HepG2 (cell line): ENCODE results near the gene KLHL3. TPM values are rescaled to one million over a fixed set of nuclear protein-coding genes. Genes with fewer than 3 reads are reported as not detected.

Experiments used
- AKAP8 ChIP-seq: sonication (generic); formaldehyde crosslinking; IDR thresholded peaks from 2 replicates; pipeline ENCODE4 v1.5.1; 2020; ENCODE audit warnings: mild to moderate bottlenecking, missing genetic modification reagents
- DRAP1 ChIP-seq: IDR thresholded peaks from 2 replicates; pipeline ENCODE4 v1.6.1; 2016; ENCODE audit warnings: missing genetic modification reagents, missing compliant biosample characterization
- ELF3 ChIP-seq: IDR thresholded peaks from 2 replicates; pipeline ENCODE4 v1.6.1; 2016; ENCODE audit warnings: missing genetic modification reagents, missing compliant biosample characterization
- ETS1 ChIP-seq: sonication (generic); formaldehyde crosslinking; IDR thresholded peaks from 2 replicates; pipeline ENCODE4 v1.4.0; 2020; ENCODE audit warnings: missing genetic modification reagents
- FOXA1 ChIP-seq, 2 experiments: fragments of 450-650 bp in 1 of 2; sonication (generic) in 1 of 2; formaldehyde crosslinking in 1 of 2; IDR thresholded peaks; 2 replicates each; pipeline versions ENCODE4 v1.4.0 to v1.6.1; 2016 to 2020; ENCODE audit warnings: missing genetic modification reagents in 1 of 2
- KMT2A ChIP-seq: sonication (generic); formaldehyde crosslinking; IDR thresholded peaks from 2 replicates; pipeline ENCODE4 v1.4.0; 2020; ENCODE audit warnings: missing genetic modification reagents
- MAFF ChIP-seq: IDR thresholded peaks from 2 replicates; pipeline ENCODE4 v1.6.1; 2011; ENCODE audit warnings: low read depth, low read length, improper control_type of control experiment
- MIER3 ChIP-seq: IDR thresholded peaks from 2 replicates; pipeline ENCODE4 v1.6.1; 2016; ENCODE audit warnings: missing compliant biosample characterization, borderline replicate concordance
- NFAT5 ChIP-seq: sonication (generic); formaldehyde crosslinking; IDR thresholded peaks from 2 replicates; pipeline ENCODE4 v1.4.0; 2020; ENCODE audit warnings: missing genetic modification reagents
- PLSCR1 ChIP-seq: sonication (generic); formaldehyde crosslinking; IDR thresholded peaks from 2 replicates; pipeline ENCODE4 v1.5.0; 2020; ENCODE audit warnings: missing genetic modification reagents, mild to moderate bottlenecking, borderline replicate concordance
- SCMH1 ChIP-seq: sonication (generic); formaldehyde crosslinking; IDR thresholded peaks from 2 replicates; pipeline ENCODE4 v1.9.0; 2021; ENCODE audit warnings: missing genetic modification reagents, mild to moderate bottlenecking, borderline replicate concordance
- SMYD3 ChIP-seq: sonication (generic); formaldehyde crosslinking; IDR thresholded peaks from 2 replicates; pipeline ENCODE4 v1.8.1; 2023; ENCODE audit warnings: mild to moderate bottlenecking, missing genetic modification reagents
- SP2 ChIP-seq: sonication (generic); formaldehyde crosslinking; IDR thresholded peaks from 2 replicates; pipeline ENCODE4 v1.5.1; 2020; ENCODE audit warnings: mild to moderate bottlenecking, missing genetic modification reagents
- ZNF275 ChIP-seq: sonication (generic); formaldehyde crosslinking; IDR thresholded peaks from 2 replicates; pipeline ENCODE4 v1.8.0; 2022; ENCODE audit warnings: missing genetic modification reagents, mild to moderate bottlenecking, inconsistent platforms, borderline replicate concordance
- ZNF282 ChIP-seq: fragments of 450-650 bp; IDR thresholded peaks from 2 replicates; pipeline ENCODE4 v1.6.1; 2018; ENCODE audit not compliant: partially characterized antibody
- ZNF788 ChIP-seq: sonication (generic); formaldehyde crosslinking; IDR thresholded peaks from 2 replicates; pipeline ENCODE4 v1.5.0; 2020; ENCODE audit warnings: mild to moderate bottlenecking, missing genetic modification reagents, borderline replicate concordance
- polyA plus RNA-seq, 8 experiments: library from polyadenylated mRNA; depleted of rRNA in 3 of 8; stranded (reverse) in 7 of 8; unstranded in 1 of 8; fragments of >200 nt; fragmentation: Illumina TruSeq in 4 of 8; extraction: Trizol in 4 of 8; gene quantifications; 2 replicates each; pipeline versions ENCODE4 v1.2.1 to v1.2.3, GENCODE V29; 2011 to 2016; ENCODE audit warnings: low read depth in 4 of 8, missing spikeins in 1 of 8, mixed read lengths in 1 of 8; ENCODE audit not compliant: insufficient read depth in 1 of 8
- total RNA-seq, 5 experiments: library from RNA; depleted of rRNA; stranded (reverse); fragments of >200 nt; fragmentation: Illumina TruSeq; extraction: Trizol; gene quantifications; 2 replicates each; pipeline ENCODE4 v1.2.3, GENCODE V29; 2016; ENCODE audit warnings: low read depth in 1 of 5

KLHL3 gene
- total and polyA plus RNA-seq, 2 of the 13 experiments (the other 11 are each of a cell fraction or from before 2014, with no cell fraction given), result 0.02 to 0.08 TPM

GRCh38 chr5:137656558-137656957 lies 79.3 kb downstream of the KLHL3 start (continued):
- TF ChIP-seq NFAT5 (CRISPR knock-in tag), result no peak
- no peak for TF ChIP-seq DRAP1
- TF ChIP-seq SCMH1 (CRISPR knock-in tag), result no peak
- no peak for TF ChIP-seq AKAP8 (CRISPR knock-in tag)
- TF ChIP-seq PLSCR1, result no peak
- no peak for TF ChIP-seq MIER3 (CRISPR knock-in tag)
- no peak for TF ChIP-seq KMT2A (CRISPR knock-in tag)
- no peak for TF ChIP-seq ETS1 (CRISPR knock-in tag)
- TF ChIP-seq ZNF282, result no peak
- TF ChIP-seq MAFF, result no peak
- TF ChIP-seq FOXA1 (IDR thresholded peaks at IDR 0.05), result no peak
- TF ChIP-seq FOXA1 (CRISPR knock-in tag; IDR thresholded peaks at IDR 0.05), result no peak
- TF ChIP-seq SMYD3 (CRISPR knock-in tag), result no peak
- TF ChIP-seq ZNF275 (CRISPR knock-in tag), result no peak
- TF ChIP-seq ZNF788 (CRISPR knock-in tag), result no peak
- no peak for TF ChIP-seq SP2
- no peak for TF ChIP-seq ELF3 (CRISPR knock-in tag)
